PFSK-1 (cell line): ENCODE data around the gene PRKCQ.

Experiments used
- FOXP2 ChIP-seq: optimal IDR thresholded peaks from 2 replicates; pipeline ENCODE3; 2011; ENCODE audit warnings: borderline replicate concordance, control low read depth, inconsistent platforms; ENCODE audit not compliant: insufficient read depth; ENCODE audit errors: extremely low read length, extremely low read depth
- POLR2AphosphoS5 ChIP-seq: IDR thresholded peaks from 2 replicates; pipeline ENCODE4 v1.6.1; 2012; ENCODE audit warnings: low read depth, mild to moderate bottlenecking, control low read depth, low read length, moderate library complexity
- SIN3A ChIP-seq: IDR thresholded peaks from 2 replicates; pipeline ENCODE4 v1.6.1; 2012; ENCODE audit warnings: mild to moderate bottlenecking, low read length, moderate library complexity, borderline replicate concordance; ENCODE audit not compliant: insufficient read depth
- TAF1 ChIP-seq: IDR thresholded peaks from 2 replicates; pipeline ENCODE4 v1.6.1; 2012; ENCODE audit warnings: low read length, control low read depth, borderline replicate concordance; ENCODE audit not compliant: insufficient read depth
- TF ChIP-seq, protein P1 (sequence below), 2 experiments: IDR thresholded peaks; 2 replicates each; pipeline versions ENCODE4 v1.6.1 to v1.8.0; 2011 to 2012; ENCODE audit warnings: low read depth in 2 of 2, low read length in 2 of 2, control low read depth in 1 of 2, inconsistent platforms in 1 of 2, mild to moderate bottlenecking in 1 of 2, moderate library complexity in 1 of 2; ENCODE audit not compliant: insufficient read depth in 1 of 2

The PRKCQ gene

DNA sequence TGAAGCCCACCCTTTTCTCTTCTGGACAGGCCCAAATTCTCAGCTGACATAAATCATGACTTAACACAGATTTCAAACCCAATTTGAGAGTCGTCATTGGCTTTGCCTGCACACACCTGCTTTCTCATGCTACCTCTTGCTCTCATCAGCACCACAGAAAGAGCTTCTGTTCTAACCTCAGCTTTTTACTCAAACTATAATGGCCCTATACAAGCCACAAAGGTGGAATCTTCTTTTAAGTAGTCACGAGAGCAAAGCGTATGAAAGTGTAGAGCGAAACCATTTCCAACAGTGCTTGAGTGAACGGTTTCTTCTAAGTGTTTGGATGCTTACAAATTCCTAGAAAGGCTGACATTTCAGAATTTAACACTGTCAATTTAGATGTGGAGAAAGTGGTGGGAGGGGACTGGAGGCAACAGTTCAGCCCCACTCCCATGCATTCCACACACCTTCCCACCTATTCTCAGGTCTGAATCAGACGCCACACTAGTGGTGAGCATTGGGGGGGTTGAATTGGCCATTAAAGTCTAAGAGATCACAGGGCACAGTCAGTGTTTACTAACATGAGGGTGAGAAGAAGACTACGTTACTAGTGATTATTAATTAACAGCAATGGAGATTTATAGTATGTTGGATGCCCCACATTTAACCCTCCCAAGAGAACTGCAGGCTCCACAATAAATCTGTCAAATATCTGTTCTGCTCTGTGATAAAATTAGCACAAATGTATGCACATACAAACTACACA is 114.0 kb downstream of the PRKCQ start:
- TF ChIP-seq SIN3A (no peak), FOXP2 (no peak), POLR2AphosphoS5 (no peak), TAF1 (no peak)
- TF ChIP-seq, protein P1, sequence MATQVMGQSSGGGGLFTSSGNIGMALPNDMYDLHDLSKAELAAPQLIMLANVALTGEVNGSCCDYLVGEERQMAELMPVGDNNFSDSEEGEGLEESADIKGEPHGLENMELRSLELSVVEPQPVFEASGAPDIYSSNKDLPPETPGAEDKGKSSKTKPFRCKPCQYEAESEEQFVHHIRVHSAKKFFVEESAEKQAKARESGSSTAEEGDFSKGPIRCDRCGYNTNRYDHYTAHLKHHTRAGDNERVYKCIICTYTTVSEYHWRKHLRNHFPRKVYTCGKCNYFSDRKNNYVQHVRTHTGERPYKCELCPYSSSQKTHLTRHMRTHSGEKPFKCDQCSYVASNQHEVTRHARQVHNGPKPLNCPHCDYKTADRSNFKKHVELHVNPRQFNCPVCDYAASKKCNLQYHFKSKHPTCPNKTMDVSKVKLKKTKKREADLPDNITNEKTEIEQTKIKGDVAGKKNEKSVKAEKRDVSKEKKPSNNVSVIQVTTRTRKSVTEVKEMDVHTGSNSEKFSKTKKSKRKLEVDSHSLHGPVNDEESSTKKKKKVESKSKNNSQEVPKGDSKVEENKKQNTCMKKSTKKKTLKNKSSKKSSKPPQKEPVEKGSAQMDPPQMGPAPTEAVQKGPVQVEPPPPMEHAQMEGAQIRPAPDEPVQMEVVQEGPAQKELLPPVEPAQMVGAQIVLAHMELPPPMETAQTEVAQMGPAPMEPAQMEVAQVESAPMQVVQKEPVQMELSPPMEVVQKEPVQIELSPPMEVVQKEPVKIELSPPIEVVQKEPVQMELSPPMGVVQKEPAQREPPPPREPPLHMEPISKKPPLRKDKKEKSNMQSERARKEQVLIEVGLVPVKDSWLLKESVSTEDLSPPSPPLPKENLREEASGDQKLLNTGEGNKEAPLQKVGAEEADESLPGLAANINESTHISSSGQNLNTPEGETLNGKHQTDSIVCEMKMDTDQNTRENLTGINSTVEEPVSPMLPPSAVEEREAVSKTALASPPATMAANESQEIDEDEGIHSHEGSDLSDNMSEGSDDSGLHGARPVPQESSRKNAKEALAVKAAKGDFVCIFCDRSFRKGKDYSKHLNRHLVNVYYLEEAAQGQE (IDR thresholded peaks at IDR 0.05; ENCODE audit: insufficient read depth in 1 of 2, low read depth in 2 of 2, low read length in 2 of 2) = no peak

DNA sequence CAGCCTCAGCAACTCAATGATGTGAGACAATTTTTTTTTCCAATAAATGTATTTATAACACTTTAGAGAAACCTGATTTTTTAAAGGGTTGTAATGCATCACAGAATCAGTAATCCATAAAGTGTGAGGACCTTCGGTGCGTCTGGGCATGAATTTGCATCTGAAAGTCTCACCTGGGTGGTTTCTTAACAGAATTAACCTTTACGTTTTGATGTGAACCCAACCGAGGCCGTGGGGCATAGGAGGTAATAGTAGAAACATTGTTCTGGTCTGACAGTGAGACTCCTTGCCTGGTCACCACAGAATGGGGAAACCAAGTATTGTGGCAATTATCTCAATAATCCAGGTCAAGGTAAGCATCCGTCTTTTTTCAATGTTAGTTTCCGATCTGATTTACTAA is 114.6 kb downstream of the PRKCQ start:
- TF ChIP-seq POLR2AphosphoS5 = no peak
- TF ChIP-seq FOXP2 = no peak
- TF ChIP-seq, protein P1 (IDR thresholded peaks at IDR 0.05; ENCODE audit: insufficient read depth in 1 of 2, low read depth in 2 of 2, low read length in 2 of 2) = no peak
- no peak for TF ChIP-seq SIN3A
- TF ChIP-seq TAF1 = no peak

DNA sequence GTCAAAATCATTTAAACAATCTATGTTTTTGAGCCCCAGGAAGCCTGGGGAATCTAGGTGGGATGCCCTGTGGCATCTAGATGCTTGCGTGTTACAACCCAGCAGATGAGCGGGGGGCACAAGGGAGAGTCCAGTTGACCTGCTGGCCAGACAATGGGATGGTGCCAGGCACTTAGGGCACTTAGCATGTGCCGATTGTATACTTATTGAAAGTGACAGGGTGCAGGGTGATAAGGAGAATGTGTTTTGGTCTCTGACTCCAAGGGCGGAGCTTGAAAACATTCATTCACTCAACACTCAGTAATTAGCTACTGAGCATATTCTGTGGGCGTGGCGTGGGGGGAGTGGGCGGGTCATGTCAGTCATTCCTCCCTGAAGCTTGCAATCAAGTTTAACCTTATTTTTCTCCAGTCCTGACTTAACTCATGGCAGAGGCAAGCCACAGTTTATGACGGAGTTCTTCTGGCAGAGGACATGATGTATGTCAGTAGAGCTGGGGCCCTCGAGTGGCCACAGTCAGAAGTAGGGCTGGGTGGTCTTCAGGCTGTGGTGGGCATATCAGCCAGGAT is 115.1 kb downstream of the PRKCQ start:
- TF ChIP-seq POLR2AphosphoS5 (no peak), FOXP2 (no peak), TAF1 (no peak), SIN3A (no peak)
- TF ChIP-seq, protein P1 (IDR thresholded peaks at IDR 0.05; ENCODE audit: insufficient read depth in 1 of 2, low read depth in 2 of 2, low read length in 2 of 2) = no peak

DNA sequence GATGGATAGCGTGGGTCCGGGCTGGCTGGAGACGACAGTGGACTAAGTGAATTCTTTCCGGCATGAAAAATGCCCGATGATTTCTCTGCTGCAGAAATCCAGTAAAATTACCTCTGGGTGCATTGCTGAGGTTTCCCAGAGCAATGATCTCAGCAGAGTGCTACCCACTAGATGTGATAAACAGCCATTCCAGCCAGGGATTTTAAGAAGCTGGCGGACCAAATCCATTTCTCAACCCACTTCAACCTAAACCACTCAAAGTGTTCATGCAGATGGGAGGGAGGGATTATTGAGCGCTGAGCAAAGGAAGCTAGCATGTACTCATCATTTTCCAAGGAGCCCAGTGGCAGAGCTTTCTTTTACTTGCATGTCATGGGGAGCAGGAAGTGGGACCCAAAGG is 116.7 kb downstream of the PRKCQ start:
- no peak for TF ChIP-seq SIN3A
- TF ChIP-seq FOXP2 = no peak
- no peak for TF ChIP-seq TAF1
- TF ChIP-seq, protein P1 (IDR thresholded peaks at IDR 0.05; ENCODE audit: insufficient read depth in 1 of 2, low read depth in 2 of 2, low read length in 2 of 2) = no peak
- TF ChIP-seq POLR2AphosphoS5 = no peak

DNA sequence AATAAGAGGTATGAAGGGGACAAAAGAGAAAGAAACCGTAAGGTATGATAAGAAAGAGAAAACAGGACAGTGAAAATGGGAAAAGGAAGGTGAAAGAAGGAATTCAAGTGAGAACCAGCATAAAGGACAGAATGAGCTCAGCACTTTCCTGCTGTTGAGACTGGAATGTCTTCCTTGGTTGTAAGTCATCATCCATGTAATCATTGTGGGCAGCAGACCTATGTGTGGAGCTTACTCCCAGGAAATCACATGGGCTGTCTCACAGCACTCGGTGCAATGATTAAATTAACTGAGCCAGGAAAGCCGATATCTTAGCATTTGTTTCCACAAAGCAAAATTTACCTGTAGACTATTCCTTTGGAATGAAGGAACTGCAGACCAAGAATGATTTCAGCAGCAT is 118.1 kb downstream of the PRKCQ start:
- TF ChIP-seq, protein P1 (IDR thresholded peaks at IDR 0.05; ENCODE audit: insufficient read depth in 1 of 2, low read depth in 2 of 2, low read length in 2 of 2) = no peak
- TF ChIP-seq SIN3A = no peak
- no peak for TF ChIP-seq POLR2AphosphoS5
- TF ChIP-seq FOXP2 = no peak
- TF ChIP-seq TAF1 = no peak
